MM.1S (cell line): Measurements from ENCODE around the gene ZBTB8A.

Experiments used
- DNase-seq: peaks from one replicate; pipeline ENCODE4 v3.0.0-alpha.2; 2015
- H2AFZ ChIP-seq: fragments of 300-600 bp; sonication (generic); 2 replicates; pipeline ENCODE4 v1.6.0; 2016; ENCODE audit warnings: antibody characterized with exemption, low read length
- H3F3A ChIP-seq: fragments of 300-600 bp; sonication (generic); 2 replicates; pipeline ENCODE4 v1.6.1; 2016; ENCODE audit warnings: mild to moderate bottlenecking, antibody characterized with exemption, low read length, moderate library complexity, mixed read lengths; ENCODE audit not compliant: insufficient read depth
- H3K27ac ChIP-seq: fragments of 300-600 bp; sonication (generic); 2 replicates; pipeline ENCODE4 v1.5.1; 2016; ENCODE audit warnings: mild to moderate bottlenecking, low read length
- H3K27me3 ChIP-seq: fragments of 300-600 bp; sonication (generic); replicated peaks from 2 replicates; pipeline ENCODE4 v1.6.0; 2016; ENCODE audit warnings: low read length; ENCODE audit not compliant: insufficient read depth
- H3K36me3 ChIP-seq: fragments of 300-600 bp; sonication (generic); replicated peaks from 2 replicates; pipeline ENCODE4 v1.6.1; 2016; ENCODE audit warnings: mild to moderate bottlenecking, low read length, mixed read lengths; ENCODE audit not compliant: insufficient read depth
- H3K4me1 ChIP-seq: fragments of 300-600 bp; sonication (generic); 2 replicates; pipeline ENCODE4 v1.6.1; 2016; ENCODE audit warnings: low read length, mixed read lengths
- H3K4me2 ChIP-seq: fragments of 300-600 bp; sonication (generic); 2 replicates; pipeline ENCODE4 v1.6.0; 2016; ENCODE audit warnings: low read depth, low read length
- H3K4me3 ChIP-seq: fragments of 300-600 bp; sonication (generic); 2 replicates; pipeline ENCODE4 v1.5.1; 2016; ENCODE audit warnings: low read length, mixed read lengths
- H3K79me2 ChIP-seq: fragments of 300-600 bp; sonication (generic); 2 replicates; pipeline ENCODE4 v1.6.1; 2016; ENCODE audit warnings: mixed run types, low read length, mixed read lengths
- H3K9ac ChIP-seq: fragments of 300-600 bp; sonication (generic); 2 replicates; pipeline ENCODE4 v1.6.1; 2016; ENCODE audit warnings: low read length, mixed read lengths
- H3K9me2 ChIP-seq: fragments of 300-600 bp; sonication (generic); replicated peaks from 2 replicates; pipeline ENCODE4 v1.6.1; 2016; ENCODE audit warnings: mild to moderate bottlenecking, low read length, mixed read lengths; ENCODE audit not compliant: insufficient read depth
- H3K9me3 ChIP-seq: fragments of 300-600 bp; sonication (generic); replicated peaks from 2 replicates; pipeline ENCODE4 v1.6.1; 2016; ENCODE audit warnings: mild to moderate bottlenecking, low read length, mixed read lengths; ENCODE audit not compliant: insufficient read depth
- H4K20me1 ChIP-seq: fragments of 300-600 bp; sonication (generic); 2 replicates; pipeline ENCODE4 v1.6.1; 2016; ENCODE audit warnings: mild to moderate bottlenecking, low read length, moderate library complexity, mixed read lengths; ENCODE audit not compliant: insufficient read depth
- EZH2 ChIP-seq: fragments of 300-600 bp; sonication (generic); optimal IDR thresholded peaks from 2 replicates; pipeline ENCODE3; 2017; ENCODE audit warnings: low read depth, mild to moderate bottlenecking, antibody characterized with exemption, low read length, mixed read lengths
- EZH2phosphoT487 ChIP-seq: fragments of 300-600 bp; sonication (generic); IDR thresholded peaks from 2 replicates; pipeline ENCODE4 v1.6.1; 2018; ENCODE audit warnings: antibody characterized with exemption, low read length
- TF ChIP-seq, protein P1 (sequence below): fragments of 300-600 bp; sonication (generic); IDR thresholded peaks from 2 replicates; pipeline ENCODE4 v1.5.1; 2016; ENCODE audit warnings: antibody characterized with exemption, low read length, mixed read lengths

Gene ZBTB8A

DNA sequence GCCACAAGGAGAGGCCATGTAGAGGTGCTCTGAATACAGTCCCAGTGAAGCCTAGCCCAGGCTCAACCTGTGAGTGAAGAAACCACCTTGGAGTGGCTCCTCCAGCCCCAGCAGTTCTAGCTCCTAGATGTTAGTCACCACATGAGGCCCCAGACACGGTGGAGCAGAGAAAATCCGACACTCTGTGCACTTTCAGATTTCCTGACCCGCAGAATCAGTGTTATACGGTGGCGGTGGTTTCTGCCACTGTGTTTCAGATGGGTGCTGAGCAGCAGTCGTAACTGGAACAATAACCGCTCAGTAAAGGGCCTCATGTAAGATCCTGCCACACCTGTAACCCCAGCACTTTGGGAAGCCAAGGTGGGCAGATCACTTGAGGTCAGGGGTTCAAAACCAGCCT, 36.1 kb upstream of the ZBTB8A start:
- Histone ChIP-seq H3K36me3 (no peaks in the 10 kb centered on the region), H3K27ac (no peak overlapping the region), H3F3A (no peaks in the 10 kb centered on the region), H3K9me3 (no peaks in the 10 kb centered on the region), H3K79me2 (no peaks in the 10 kb centered on the region), H3K27me3 (no peaks in the 10 kb centered on the region), H3K9me2 (no peaks in the 10 kb centered on the region), H3K9ac (no peak overlapping the region), H3K4me3 (no peak overlapping the region), H4K20me1 (no peaks in the 10 kb centered on the region), H3K4me2 (no peak overlapping the region), H3K4me1 (peaks cover 3% of the 10 kb centered on the region; the same call in 1 of the 2 replicates), H2AFZ (no peak overlapping the region)
- no peak for DNase-seq
- TF ChIP-seq EZH2 (no peak), EZH2phosphoT487 (no peak)
- TF ChIP-seq, protein P1, sequence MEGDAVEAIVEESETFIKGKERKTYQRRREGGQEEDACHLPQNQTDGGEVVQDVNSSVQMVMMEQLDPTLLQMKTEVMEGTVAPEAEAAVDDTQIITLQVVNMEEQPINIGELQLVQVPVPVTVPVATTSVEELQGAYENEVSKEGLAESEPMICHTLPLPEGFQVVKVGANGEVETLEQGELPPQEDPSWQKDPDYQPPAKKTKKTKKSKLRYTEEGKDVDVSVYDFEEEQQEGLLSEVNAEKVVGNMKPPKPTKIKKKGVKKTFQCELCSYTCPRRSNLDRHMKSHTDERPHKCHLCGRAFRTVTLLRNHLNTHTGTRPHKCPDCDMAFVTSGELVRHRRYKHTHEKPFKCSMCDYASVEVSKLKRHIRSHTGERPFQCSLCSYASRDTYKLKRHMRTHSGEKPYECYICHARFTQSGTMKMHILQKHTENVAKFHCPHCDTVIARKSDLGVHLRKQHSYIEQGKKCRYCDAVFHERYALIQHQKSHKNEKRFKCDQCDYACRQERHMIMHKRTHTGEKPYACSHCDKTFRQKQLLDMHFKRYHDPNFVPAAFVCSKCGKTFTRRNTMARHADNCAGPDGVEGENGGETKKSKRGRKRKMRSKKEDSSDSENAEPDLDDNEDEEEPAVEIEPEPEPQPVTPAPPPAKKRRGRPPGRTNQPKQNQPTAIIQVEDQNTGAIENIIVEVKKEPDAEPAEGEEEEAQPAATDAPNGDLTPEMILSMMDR: no peak

DNA sequence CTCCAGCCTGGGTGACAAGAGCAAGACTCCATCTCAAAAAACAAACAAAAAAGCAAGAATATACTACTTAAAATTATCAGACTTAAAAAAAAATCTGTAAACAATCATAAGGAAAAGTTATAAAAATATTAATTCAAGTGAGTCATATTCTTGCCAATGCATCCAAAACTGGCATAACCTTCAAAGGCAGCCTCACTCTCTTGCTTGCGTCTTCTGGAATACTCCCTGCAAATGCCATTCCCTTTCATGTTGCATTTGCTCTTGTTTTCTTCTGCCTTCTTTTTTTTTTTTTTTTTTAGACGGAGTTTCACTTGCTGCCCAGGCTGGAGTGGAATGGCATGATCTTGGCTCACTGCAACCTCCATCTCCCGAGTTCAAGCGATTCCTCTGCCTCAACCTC, 32.2 kb upstream of the ZBTB8A start:
- Histone ChIP-seq H3K9ac (no peak overlapping the region), H3K36me3 (no peaks in the 10 kb centered on the region), H3K9me3 (no peaks in the 10 kb centered on the region), H3K4me3 (no peak overlapping the region), H2AFZ (no peak overlapping the region), H3K4me1 (no peaks in the 10 kb centered on the region), H4K20me1 (no peaks in the 10 kb centered on the region), H3K79me2 (no peaks in the 10 kb centered on the region), H3F3A (no peaks in the 10 kb centered on the region), H3K9me2 (no peaks in the 10 kb centered on the region), H3K27me3 (no peaks in the 10 kb centered on the region), H3K27ac (no peak overlapping the region), H3K4me2 (no peak overlapping the region)
- TF ChIP-seq EZH2phosphoT487: no peak
- no peak for TF ChIP-seq EZH2
- TF ChIP-seq, protein P1: no peak
- DNase-seq: no peak

DNA sequence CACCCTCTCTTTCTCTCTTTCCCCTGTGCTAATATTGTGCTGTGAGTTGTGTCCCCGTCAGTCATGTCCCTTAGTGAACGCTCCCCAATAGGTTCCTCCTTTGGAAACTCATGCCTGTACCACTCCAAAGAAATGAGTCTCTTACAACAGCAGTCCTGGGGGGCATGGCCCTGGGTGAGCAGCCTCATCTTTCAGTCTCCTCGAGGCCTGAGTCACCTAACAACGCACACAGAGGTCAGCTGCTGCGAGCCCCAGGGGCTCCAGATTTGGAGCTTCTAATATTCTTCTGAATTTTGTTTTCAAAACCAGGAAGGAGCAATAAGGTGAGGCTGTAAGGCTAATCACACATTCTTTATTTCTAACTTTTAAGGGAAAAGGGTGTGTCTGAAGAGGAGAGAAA, 30.5 kb upstream of the ZBTB8A start:
- H3F3A ChIP-seq: no peaks in the 10 kb centered on the region
- H3K27ac ChIP-seq: no peak overlapping the region
- H2AFZ ChIP-seq: no peak overlapping the region
- no peaks in the 10 kb centered on the region for H3K79me2 ChIP-seq
- H3K9me3 ChIP-seq: no peaks in the 10 kb centered on the region
- H3K4me2 ChIP-seq: no peak overlapping the region
- no peak overlapping the region for H3K4me3 ChIP-seq
- TF ChIP-seq EZH2 (no peak), EZH2phosphoT487 (no peak)
- TF ChIP-seq, protein P1: no peak
- no peaks in the 10 kb centered on the region for H3K9me2 ChIP-seq
- H3K36me3 ChIP-seq: no peaks in the 10 kb centered on the region
- H3K9ac ChIP-seq: no peak overlapping the region
- no peaks in the 10 kb centered on the region for H3K27me3 ChIP-seq
- no peak for DNase-seq
- no peaks in the 10 kb centered on the region for H4K20me1 ChIP-seq
- no peaks in the 10 kb centered on the region for H3K4me1 ChIP-seq
